Endothelial cell (in vitro differentiated cells): ENCODE data around the gene ARAP2. TPM values are rescaled to one million over a fixed set of nuclear protein-coding genes. Genes with fewer than 3 reads are reported as not detected.

Experiments
- DNase-seq: peaks from one replicate; pipeline ENCODE4 v3.0.0; 2021; ENCODE audit warnings: low spot score
- H3K27ac Mint-ChIP-seq: one replicate; pipeline ENCODE4 v1.8.0; 2021; ENCODE audit warnings: mixed read lengths, inconsistent platforms; ENCODE audit not compliant: unreplicated experiment
- H3K27me3 Mint-ChIP-seq: one replicate; pipeline ENCODE4 v1.8.0; 2021; ENCODE audit warnings: mild to moderate bottlenecking, moderate library complexity, mixed read lengths, inconsistent platforms; ENCODE audit not compliant: unreplicated experiment
- H3K36me3 Mint-ChIP-seq: one replicate; pipeline ENCODE4 v1.8.0; 2021; ENCODE audit warnings: mild to moderate bottlenecking, low read depth, mixed read lengths, inconsistent platforms; ENCODE audit not compliant: unreplicated experiment
- H3K4me1 Mint-ChIP-seq: one replicate; pipeline ENCODE4 v1.8.0; 2021; ENCODE audit warnings: mild to moderate bottlenecking, mixed read lengths, inconsistent platforms; ENCODE audit not compliant: unreplicated experiment
- H3K4me3 Mint-ChIP-seq: one replicate; pipeline ENCODE4 v1.8.0; 2021; ENCODE audit warnings: mild to moderate bottlenecking, mixed read lengths, inconsistent platforms; ENCODE audit not compliant: unreplicated experiment
- H3K9me3 Mint-ChIP-seq: one replicate; pipeline ENCODE4 v1.8.0; 2021; ENCODE audit warnings: mixed read lengths, inconsistent platforms; ENCODE audit not compliant: unreplicated experiment
- total RNA-seq: library from RNA; stranded (reverse); fragmentation: NEBNext Ultra II Directional; extraction: Animal tissue kit (Norgen Biotek cat#: 25700); gene quantifications from one replicate; pipeline ENCODE4 v1.2.1, GENCODE V29; 2021; ENCODE audit not compliant: unreplicated experiment
- TF ChIP-seq, protein P1 (sequence below): fragments of 200-600 bp; sonication (generic); IDR thresholded peaks from one replicate; pipeline ENCODE4 v1.5.0; 2021; ENCODE audit warnings: antibody characterized with exemption; ENCODE audit not compliant: unreplicated experiment

The ARAP2 gene
- total RNA-seq, 1 donor from 2014 or later, result 20.1 TPM

DNA sequence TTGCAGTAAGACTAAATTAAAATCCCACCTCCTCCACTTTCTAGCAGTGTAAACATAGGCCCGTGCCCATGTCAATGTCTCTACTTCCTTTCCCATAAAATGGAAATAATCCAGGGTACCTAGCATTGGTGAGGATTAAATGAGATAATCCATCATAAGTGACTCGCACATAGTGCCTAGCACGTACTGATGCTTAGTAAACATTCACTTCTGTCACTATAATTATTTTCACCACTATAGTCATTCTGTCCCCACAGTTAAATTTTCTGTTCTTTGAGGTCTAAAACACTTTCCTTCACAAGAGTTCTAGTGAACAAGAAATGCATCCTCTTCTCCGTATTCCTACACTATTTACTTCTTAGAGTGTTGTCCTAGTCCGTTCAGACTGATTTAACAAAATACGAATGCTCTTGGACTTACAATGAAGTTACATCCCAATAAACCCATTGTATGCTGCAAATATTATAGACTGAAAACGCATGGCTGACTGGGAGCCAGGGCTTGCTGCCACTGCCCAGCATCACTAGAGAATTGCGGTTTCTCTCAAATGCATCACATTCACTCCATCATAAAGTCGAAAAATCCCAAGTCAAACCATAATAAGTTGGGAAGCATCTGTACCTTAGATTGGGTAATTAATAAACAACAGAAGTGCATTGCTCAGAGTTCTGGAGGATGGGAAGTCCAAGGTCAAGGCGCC, 10.6 kb downstream of the ARAP2 start:
- no peaks in the 10 kb centered on the region for H3K9me3 Mint-ChIP-seq
- no peak overlapping the region for H3K27ac Mint-ChIP-seq
- peaks cover 1% of the 10 kb centered on the region for H3K27me3 Mint-ChIP-seq
- H3K4me1 Mint-ChIP-seq, result no peaks in the 10 kb centered on the region
- TF ChIP-seq, protein P1, sequence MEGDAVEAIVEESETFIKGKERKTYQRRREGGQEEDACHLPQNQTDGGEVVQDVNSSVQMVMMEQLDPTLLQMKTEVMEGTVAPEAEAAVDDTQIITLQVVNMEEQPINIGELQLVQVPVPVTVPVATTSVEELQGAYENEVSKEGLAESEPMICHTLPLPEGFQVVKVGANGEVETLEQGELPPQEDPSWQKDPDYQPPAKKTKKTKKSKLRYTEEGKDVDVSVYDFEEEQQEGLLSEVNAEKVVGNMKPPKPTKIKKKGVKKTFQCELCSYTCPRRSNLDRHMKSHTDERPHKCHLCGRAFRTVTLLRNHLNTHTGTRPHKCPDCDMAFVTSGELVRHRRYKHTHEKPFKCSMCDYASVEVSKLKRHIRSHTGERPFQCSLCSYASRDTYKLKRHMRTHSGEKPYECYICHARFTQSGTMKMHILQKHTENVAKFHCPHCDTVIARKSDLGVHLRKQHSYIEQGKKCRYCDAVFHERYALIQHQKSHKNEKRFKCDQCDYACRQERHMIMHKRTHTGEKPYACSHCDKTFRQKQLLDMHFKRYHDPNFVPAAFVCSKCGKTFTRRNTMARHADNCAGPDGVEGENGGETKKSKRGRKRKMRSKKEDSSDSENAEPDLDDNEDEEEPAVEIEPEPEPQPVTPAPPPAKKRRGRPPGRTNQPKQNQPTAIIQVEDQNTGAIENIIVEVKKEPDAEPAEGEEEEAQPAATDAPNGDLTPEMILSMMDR, result no peak
- H3K36me3 Mint-ChIP-seq, result peaks cover 18% of the 10 kb centered on the region
- DNase-seq, result no peak
- H3K4me3 Mint-ChIP-seq, result no peak overlapping the region

DNA sequence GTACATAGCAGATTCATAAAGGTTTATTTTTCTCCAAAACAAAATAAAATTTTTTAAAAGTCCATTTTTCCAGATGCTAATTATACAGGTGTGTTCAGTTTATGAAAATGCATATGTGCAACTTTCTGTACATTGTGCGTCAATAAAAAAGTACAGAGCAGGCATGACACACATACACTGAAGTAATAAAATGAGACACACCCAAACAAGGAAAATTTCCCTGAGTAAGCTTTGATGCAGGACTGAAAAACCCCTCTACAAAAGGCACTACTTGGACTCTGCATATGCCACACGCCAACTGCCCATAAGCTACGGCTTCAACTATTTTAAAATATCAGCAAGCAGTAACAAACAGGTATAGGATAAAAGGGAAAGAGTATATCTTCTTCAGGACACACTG, 13.8 kb downstream of the ARAP2 start:
- H3K27ac Mint-ChIP-seq, result no peak overlapping the region

DNA sequence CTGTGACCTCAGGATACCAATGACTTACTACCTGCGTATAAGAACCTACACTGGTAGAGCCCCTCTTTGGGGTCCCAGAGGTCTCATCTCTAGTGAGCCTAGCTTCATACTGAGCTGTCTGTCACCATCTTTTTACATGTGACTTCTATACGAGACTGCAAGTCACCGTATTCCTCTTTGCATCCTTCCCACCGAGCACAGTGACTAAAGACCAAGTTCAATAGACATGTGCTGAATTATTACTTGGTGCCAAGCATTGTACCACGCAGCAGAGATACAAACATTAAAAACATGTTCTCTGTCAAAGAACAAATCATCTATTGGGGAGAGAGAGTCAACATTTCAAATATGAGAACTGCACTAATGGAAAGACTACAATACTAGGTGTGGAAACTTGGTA, 16.4 kb downstream of the ARAP2 start:
- Mint-ChIP-seq H3K36me3 (no peaks in the 10 kb centered on the region), H3K4me1 (peaks cover 18% of the 10 kb centered on the region), H3K27me3 (no peaks in the 10 kb centered on the region), H3K4me3 (no peak overlapping the region), H3K9me3 (no peaks in the 10 kb centered on the region), H3K27ac (no peak overlapping the region)
- TF ChIP-seq, protein P1, result no peak
- no peak for DNase-seq

More for the DNA sequence above, 13.8 kb downstream of the ARAP2 start:
- no peaks in the 10 kb centered on the region for H3K27me3 Mint-ChIP-seq
- H3K9me3 Mint-ChIP-seq, result no peaks in the 10 kb centered on the region
- no peak for DNase-seq
- H3K36me3 Mint-ChIP-seq, result peaks cover 5% of the 10 kb centered on the region
- TF ChIP-seq, protein P1, result no peak
- peaks cover 11% of the 10 kb centered on the region for H3K4me1 Mint-ChIP-seq
- no peak overlapping the region for H3K4me3 Mint-ChIP-seq

DNA sequence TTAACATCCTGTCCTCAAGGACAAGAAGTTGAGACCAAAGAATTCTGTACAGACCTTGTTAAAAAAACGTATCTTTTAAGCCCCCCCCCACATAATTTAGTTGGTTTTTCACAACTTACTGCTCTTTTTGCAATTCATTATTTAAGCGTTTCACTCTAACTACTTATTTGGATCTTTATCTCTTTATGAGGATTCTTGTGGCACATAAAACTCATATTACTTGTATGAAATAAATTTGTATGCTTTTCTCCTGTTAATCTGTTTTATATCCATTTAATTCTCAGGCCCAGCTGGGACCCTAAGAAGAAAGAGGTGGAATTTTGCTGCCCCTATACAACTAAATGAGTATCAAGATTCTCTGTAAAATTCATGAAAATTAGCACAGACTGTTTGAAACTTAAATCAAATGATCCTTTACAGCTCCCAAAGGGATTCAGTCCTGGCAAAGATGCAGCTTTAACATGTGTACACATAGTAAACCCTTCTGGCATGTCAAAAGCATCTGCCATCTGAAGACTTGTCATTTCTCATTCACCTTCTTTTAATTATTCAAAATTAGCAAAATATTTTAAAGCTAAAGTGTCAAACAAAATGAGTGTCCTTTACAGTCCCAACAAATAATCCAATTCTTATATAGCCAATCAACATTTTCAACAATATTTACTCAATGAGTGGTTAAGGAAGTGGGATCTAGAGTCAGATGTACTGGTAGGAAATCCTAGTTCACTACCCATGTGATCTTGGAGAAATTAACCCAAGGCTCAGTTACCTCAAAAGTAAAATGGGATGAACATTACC, 17.7 kb downstream of the ARAP2 start:
- no peak for DNase-seq
- H3K27me3 Mint-ChIP-seq, result no peaks in the 10 kb centered on the region
- no peak overlapping the region for H3K4me3 Mint-ChIP-seq
- no peaks in the 10 kb centered on the region for H3K36me3 Mint-ChIP-seq
- TF ChIP-seq, protein P1, result no peak
- H3K4me1 Mint-ChIP-seq, result peaks cover 18% of the 10 kb centered on the region
- no peaks in the 10 kb centered on the region for H3K9me3 Mint-ChIP-seq
- peak overlapping the region; percentile 15 for H3K27ac Mint-ChIP-seq
